NCI-H526 (cell line): Measurements from ENCODE around the gene PLXNA4.

Experiments used
- DNase-seq, 2 experiments: peaks; one replicate each; lab custom pipeline; 2025; lab: John Stamatoyannopoulos, UW

The PLXNA4 gene

DNA sequence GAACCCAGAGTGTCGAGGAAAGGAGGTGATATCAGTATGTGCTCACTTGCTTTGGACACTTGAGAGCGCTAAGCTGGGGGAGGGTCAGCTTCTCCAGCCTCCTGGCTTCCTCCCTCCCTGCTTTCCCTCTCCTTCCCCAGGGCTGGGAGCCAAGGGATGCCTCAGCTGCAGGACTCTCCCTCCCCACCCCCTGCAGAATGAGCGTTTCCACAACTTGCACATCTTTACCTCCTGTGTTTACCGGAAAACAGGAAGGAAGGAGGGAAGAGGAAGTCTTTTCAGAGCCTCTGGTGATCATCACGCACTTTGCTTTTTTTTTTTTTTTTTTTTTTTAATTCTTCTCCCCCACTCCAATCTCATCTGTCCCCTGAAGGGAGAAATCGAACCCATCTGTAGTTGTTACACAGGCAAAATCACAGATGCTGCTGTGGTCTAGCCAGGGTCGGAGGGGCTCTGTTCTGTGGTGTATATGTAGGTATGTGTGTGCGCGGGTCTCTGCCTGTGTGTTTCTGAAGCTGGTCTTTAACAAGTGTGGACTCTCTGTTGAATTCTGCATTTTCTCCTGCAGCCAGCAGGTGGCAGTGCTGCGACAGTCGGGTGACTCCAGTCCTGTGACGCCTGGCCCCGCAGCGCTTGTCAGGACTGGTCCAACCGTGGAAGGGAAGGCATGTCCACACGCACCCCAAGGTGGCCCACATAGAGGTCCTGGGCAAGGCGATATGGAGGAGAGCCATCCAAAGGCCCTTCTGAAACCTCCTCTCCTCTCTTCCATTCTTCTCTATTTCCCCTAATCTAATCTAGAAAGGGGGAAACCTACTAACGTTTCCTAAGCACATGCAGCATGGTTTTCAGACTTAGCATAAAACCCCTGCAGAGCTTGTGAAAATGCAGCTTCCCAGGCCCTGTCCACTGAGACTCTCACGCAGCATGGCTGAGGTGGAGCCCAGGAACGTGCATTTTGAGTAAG lies 257.6 kb downstream of the PLXNA4 start:
- peak; percentile 62 to 88 for DNase-seq

DNA sequence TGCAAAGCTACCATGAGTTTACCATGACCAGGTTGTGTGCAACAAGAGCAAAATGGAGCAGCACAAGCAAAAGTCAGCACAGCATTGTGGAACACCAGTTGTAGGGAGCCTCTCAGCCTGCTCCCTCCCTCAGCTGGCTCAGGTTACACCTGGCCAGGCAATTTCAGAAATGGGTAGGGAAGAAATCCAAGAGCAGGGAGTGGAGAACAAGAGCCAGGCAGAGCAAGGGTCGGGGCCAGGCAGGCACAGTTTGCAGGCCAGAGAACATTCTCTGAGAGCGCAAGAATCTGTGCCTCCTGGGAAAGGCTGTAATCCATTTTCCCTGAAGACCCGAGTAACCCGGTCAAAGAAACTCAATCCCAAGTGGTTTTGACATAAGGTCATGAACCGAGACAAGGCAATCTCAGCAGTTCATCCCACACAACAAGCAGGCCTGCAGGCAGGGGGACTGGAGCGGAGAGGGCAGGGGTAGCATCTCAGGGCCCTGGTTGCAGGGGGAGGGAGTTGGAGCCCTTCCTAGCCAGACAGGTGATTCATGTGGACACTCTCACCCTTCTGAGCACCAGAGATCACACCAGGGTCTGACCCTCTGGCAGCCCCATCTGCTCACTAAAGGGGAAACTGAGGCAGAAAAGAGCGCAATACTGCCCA lies 258.4 kb downstream of the PLXNA4 start:
- DNase-seq = no peak

DNA sequence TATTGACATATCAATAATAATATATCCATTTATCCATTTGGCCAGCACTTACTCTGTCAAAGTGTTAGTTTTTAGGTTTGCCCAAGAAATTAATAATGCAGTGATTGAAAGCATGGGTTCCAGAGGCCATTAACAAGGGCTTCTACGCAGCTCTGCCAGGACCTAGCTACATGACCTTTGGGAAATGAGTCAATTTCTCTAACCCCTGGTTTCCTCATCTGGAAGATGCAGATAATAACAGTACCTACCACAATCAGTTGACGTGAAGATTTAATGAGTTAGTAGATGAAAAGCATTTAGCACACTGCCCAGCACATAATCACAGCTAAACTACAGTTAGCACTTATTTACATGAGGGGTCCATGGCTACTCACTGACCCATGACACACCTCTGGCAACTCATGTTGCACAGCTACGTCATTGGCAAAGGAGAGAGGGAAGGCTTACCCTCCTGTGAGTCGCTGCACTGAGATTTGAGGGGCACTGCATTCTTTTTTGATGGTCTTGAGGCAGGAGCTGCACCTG lies 263.7 kb downstream of the PLXNA4 start:
- DNase-seq = no peak

DNA sequence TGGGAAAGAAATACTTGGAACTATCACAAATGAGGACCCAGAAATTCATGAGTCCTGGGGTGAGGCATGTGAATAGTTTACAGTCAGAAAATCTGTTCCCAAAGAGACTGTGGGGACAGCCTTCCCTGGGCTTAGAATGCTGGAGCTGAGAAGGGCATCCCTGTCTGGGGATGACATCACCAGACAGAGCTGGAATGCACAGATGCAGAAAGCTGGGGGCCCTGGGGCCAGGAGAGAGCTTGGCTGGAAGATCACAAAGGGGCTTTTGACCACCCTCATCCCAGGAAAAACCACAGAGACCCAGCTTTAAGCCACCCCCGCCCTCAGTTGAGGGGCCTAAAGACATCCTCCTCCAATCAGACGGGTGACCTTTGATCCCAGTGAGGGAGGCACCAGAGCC lies 264.5 kb downstream of the PLXNA4 start:
- DNase-seq = no peak

DNA sequence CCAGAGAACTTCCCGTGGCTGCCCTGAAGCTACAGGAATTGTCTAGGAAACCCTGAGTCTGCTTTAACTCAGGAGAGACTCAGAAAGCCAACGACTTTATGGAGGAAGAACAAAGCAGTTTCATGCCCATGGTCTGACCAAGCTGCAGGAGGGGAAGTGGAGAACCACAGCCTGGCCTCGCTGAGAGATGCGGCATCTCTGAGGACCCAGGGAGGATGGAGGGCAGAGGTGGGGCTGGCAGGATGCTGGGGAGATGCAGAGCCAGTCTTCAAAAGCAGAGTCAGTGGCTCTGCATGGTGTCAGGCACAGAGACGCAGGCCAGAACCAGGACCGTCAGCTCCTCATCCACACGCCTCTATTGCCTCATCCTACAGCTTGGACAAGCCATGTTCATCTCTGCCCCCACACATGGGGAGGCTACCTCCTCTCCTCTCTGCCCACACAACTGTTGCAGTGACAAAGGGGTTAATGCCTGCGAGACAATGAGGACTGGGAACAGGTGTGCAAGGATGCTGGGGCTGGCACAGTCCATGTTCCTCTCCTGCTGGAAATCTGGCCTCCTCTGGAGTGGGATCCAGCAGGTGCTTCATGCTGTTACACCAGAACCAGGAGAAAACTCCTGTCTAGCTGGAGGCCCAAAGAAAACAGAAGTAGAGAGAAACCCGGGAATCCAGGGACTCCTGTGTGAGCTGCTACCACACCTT lies 267.0 kb downstream of the PLXNA4 start:
- DNase-seq = no peak

DNA sequence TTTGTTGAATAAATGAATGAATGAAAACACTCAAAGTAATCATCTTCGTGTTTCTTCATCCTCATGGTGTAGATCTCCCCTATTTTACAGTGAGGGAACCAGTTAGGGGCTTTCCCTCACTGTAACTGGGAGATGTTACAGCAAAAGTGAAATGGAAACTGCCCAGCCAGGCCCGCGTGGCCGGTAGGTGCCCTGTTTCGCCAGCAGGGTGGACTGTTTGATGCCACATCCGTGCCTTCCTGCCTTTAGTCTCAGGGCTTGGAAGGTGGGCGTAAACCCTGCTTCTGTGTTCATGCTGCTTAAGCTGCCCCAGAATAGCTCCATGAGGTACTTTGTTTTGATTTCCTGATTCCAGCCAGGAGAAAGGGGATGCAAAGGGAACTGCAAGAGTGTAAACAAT lies 268.8 kb downstream of the PLXNA4 start:
- DNase-seq = no peak

DNA sequence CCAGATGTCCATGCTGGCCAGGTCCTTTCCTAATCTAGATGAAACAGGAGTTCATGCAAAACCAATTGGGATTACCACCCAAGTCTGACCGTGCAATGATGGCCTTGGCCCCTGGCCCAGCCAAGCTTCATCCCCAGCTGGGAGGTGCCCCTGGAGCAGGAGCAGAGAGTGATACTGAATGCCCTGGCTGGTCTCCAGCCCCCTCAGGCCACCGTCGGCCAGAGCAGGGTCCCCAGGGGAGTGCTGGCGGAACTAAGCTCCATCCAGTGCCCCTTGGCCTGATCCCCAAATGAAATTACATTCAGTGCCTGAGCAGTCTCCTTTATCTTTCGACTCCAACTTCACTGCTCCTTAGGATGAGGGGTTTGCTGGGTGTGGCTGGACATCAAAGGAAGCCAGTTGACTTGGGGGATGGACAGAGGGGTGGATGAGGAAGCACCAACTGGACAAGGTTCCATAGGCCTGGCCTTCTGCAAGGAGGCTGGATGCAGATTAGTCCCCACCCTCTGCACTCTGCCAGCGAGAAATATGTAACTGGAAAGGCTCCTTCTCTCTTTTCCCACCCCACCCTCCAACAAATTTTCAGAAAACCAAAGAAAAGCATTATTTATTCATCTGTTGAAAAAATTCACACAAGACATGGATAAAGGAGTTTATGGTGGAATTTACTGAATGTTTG lies 275.5 kb downstream of the PLXNA4 start:
- DNase-seq = no peak

DNA sequence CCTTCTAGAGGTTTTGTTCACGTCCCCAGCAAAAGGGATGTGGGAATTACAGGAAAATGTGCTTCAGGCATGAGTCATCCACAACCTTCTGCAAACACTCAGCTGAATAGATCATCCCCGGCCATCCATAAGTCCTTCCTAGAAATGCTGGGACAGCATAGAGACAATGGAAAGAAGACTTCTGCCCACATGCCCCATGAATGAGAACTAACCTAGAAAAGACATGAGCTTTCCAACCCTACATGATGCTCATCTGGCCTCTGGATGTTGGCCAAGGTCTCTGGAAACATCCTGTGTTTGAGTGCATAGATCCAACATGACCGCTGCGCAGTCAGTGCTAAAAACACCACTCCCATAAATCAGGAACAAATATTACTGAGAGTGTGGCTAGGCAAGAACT lies 277.5 kb downstream of the PLXNA4 start:
- DNase-seq = no peak

DNA sequence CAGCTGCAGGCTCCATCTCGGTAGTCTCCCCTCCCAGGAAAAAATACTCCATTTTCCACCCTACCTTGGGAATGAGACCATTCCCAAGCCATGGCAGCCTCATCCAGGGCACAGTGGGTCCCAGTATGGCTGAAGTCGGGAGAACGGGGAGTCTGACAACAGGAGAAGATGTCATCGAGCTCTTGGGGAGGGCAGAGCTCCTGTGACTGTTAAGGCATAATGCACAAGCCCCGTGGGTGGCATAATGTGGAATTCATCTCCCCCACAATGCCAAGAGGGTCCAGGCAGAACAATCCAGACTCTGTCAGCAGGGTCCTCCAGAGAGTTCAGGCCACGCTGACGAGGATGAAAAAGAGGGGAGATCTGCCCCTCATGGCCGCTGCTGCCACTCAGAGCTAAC lies 279.4 kb downstream of the PLXNA4 start:
- DNase-seq = no peak

DNA sequence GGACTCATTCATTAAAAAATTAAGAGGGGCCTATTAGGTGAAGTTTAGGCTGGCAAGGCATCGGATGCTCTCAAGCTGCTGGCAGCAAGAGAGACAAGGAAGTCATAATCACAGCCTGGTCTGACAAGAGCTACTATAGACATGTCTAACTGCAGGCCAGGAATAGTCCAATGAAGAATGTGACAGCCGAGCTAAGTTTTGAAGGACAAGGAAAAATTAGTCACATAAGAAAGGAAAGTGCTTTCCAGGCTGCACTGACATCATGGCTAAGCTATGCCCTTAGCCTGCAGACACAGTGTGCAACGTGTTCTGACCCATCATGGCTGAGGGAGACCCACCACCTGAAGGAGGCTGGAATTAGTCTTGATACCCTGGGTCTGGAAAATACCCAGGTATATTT lies 281.1 kb downstream of the PLXNA4 start:
- DNase-seq = no peak

DNA sequence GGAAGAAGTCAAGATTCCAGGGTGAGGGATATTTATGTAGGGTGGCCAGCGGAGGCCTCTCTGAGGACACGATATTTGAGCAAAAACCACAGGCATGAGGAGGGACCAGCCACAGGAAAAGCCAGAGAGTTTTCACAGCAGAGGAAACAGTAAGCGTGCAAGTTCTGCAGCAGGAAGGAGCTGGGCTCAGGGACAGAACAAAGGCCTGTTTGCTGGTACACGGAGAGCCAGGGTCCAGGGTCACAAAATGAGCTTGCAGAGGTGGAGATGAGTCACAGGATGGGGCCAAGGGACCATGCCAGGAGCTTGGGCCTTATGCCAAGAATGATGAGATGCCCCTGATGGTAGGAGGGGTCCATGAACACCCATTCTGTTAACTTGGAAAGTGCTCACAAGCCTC lies 283.5 kb downstream of the PLXNA4 start:
- no peak for DNase-seq

DNA sequence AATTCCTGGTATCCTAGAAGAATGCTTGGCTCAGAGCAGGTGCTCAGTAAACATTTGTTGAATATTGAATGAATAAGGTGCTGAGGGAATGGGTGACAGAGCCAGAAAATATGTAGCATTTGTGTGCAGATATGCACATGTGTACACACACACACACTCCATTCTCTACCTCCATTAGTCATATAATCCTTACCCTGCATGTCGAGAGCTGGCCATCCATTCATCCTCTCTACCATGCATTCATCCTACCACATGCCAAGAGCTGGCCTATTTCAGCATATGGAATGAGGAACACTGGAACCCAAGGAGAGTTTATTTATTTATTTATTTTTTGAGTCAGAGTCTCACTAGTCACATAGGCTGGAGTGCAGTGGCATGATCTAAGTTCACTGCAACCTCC lies 284.8 kb downstream of the PLXNA4 start:
- DNase-seq = no peak

DNA sequence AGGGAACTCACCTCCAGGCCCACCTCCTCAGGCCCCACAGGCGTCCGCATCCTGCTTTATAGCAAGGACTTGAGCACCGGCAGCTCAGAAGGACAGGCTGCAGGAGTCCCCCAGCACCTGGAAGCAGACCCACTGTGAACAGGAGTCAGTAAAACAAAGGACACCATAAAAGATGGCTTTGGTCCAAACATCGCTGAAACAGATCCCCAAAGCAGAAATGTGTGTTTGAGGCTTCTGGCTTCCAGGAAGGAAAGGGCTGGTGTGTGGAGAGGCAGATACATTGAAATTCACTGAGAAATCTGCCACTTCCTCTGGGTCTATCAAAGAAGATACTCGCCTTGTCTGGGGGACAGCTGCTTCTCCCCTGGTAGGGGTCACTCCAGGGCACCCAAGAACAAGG lies 286.2 kb downstream of the PLXNA4 start:
- DNase-seq = no peak

DNA sequence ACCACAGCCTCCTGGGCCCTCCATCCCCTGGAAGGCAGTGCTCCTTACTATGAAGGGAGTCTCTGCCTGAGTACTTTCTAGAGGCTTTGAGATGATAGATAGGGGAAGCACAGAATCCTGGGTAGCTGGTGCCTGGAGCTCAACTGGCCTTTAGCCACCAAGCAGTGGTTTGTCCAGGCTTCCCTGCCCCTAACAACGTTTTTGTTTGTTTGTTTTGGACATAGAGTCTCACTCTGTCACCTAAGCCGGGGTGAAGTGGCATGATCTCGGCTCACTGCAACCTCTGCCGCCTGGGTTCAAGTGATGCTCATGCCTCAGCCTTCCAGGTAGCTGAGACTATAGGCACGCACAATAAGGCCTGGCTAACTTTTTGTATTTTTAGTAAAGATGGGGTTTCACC lies 289.4 kb downstream of the PLXNA4 start:
- no peak for DNase-seq

DNA sequence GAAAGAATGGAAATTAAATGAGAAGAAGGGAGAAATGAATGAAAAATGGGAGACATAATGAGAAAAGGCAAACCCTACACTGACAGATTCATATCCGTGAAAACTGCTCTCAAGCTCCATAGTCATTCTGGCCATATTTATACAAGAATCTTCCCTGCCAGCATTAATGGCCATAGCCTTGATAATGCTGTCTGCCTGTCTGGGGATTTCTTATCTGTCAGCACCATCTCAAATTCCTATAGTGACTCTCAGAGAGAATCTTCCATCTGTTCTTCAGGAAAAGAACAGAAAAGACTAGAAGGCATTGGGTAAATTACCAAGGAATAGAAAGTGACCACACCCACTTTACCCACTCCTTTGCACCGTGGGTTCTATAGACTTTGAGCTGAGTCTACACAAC lies 295.9 kb downstream of the PLXNA4 start:
- no peak for DNase-seq

DNA sequence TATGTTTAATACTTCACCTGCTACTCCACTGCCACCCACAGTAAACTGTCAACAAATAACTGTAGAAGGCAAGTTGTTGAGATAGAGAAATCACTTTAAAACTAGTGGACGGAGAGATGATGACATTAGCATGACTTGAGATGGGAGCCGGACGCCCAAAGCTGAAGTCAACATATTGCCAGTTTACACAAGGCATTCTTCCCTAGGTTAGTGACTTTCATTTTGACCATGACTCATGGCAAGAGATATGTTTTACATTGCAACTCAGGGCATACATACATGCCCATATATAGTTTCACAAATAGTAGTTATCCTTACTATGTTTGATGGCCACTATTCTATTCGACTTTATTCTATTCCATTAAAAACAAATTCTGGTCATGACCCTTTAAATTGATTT lies 296.6 kb downstream of the PLXNA4 start:
- DNase-seq = no peak

DNA sequence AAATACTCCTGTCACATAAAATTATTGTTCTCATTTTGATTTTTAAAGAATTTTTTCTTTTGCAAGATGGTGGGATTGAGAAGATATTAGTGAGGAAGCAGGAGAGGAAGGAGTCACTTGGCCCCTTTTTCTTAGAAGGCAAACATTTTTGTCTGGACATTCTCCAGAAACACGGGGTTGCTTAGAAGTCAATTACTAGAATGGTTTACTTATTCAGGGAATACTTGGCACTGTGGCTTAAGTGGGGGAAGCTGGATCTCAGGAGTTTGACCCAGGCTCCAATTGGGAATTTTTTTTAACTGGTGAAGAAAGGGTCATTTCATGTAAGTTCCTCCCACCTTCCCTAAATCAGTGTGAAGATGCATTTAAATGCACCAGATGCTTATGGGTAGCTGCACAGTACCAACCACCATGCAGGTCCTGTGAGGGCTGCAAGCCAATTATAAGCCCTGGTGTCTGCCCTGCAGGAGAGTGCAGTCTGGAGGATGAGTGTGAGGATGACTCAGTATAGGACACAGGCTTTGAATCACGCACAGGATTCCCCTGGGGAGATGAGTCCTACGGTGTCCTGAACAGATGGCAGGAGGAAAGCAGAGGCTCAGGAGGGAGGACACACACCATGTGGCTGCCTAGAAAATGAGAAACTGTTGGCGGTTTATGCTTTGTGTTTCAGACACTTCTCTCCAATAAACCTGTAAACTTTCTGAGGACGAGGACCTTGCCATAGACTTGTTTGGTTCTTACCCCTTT lies 299.1 kb downstream of the PLXNA4 start:
- no peak for DNase-seq

DNA sequence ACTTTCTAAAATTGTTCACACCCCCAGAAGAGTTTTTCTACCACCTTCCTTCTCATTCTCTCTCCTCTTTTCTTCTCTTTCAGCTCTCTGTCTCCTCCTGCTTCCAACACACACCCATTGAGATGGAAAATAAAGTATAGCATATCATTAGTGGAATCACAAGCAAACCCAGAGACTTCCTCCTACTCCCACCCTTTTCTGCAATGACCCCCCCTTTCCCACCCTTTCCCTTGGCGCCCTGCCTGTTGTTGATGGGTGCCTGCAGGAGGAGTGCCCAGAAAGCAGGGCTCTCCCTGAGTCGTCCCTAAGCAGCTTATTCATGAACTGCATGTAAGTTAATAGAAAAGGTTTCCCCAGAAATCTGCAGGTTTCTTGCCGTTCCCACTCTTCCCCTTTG lies 300.0 kb downstream of the PLXNA4 start:
- DNase-seq = no peak

DNA sequence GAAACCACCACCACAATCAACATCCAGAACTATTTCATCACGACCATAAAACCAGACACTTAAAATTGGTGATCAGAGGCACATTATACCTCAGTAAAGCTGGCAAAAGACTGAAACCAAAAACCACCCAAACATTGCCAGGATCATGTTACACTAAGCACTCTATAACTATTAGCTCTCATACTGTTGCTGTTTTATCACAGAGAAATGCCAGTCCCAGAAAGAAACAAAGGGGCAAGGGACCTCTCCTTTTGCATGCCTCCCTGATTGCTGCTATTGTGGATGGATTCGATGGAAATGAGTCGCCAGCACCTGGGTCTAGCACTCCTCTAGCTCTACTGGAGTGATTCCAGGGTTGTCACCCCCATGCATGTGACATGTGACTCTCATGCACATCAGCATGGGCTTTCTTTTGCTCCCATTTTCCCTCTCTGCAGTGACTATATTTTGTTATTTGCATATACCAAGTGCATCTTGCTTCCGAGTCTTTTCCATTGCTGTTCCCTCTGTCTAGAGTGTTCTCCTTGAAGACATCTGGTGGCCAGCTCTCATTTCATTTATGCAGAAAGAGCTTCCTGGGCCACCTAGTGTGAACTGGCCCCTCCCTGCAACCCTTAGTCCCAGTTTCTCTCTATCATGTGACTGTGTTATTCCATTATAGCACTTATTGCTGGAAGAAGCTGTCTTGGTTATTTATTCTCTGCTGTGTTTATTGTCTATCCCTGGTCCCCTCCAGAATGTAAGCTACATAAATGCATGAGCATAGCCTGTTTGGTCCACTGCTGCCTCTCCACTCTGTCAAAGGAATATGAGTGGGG lies 300.6 kb downstream of the PLXNA4 start:
- DNase-seq = no peak

DNA sequence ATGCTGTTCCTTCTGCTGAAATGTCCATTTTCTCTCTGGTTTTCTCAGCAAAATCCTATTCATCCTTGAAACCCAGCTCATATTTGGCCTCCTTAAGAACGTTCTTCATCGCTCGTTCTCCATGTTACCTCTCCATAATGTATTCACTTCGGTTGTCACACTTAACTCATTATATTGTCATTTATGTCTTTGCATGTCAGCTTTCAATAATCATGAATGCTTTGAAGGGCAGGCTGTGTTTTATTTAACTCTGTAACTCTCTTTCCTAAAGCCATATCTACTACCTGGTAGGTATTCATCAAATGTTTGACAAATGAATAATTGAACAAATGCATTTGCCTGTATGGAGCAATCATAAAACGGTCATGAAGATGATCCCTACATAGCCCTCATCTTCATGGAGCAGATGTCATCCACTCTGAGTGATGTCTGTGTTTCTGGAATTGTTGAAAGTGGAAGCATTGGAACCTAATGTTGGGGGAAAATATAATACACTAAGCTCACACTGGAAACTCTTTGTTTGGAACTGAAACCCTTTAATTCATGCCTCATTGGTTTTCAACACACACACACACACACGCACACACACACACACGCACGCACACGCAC lies 303.4 kb downstream of the PLXNA4 start:
- DNase-seq = no peak
